Measurements from ENCODE around the gene MTG2.

MTG2 gene

GRCh38 chr20:62162765-62163484, 19.9 kb upstream of the MTG2 start:
- H3K4me3 ChIP-seq (ENCODE audit: low read length) = no peak overlapping the region
- DNase-seq (ENCODE audit: low read depth) = no peak
- TF ChIP-seq CTCF (IDR thresholded peaks at IDR 0.05; ENCODE audit: insufficient read depth, low read depth, low read length, missing control alignments) = no peak

- DNase-seq (ENCODE audit: low read depth) = no peak
- H3K4me3 ChIP-seq (ENCODE audit: low read length) = no peak overlapping the region
- no peak for TF ChIP-seq CTCF (IDR thresholded peaks at IDR 0.05; ENCODE audit: insufficient read depth, low read depth, low read length, missing control alignments)
Measured at GRCh38 chr20:62163485-62163865, 19.4 kb upstream of the MTG2 start.

- no peak for TF ChIP-seq CTCF (IDR thresholded peaks at IDR 0.05; ENCODE audit: insufficient read depth, low read depth, low read length, missing control alignments)
- no peak overlapping the region for H3K4me3 ChIP-seq (ENCODE audit: low read length)
- DNase-seq (ENCODE audit: low read depth) = no peak
Measured at GRCh38 chr20:62163986-62164762, 18.7 kb upstream of the MTG2 start.

DNA sequence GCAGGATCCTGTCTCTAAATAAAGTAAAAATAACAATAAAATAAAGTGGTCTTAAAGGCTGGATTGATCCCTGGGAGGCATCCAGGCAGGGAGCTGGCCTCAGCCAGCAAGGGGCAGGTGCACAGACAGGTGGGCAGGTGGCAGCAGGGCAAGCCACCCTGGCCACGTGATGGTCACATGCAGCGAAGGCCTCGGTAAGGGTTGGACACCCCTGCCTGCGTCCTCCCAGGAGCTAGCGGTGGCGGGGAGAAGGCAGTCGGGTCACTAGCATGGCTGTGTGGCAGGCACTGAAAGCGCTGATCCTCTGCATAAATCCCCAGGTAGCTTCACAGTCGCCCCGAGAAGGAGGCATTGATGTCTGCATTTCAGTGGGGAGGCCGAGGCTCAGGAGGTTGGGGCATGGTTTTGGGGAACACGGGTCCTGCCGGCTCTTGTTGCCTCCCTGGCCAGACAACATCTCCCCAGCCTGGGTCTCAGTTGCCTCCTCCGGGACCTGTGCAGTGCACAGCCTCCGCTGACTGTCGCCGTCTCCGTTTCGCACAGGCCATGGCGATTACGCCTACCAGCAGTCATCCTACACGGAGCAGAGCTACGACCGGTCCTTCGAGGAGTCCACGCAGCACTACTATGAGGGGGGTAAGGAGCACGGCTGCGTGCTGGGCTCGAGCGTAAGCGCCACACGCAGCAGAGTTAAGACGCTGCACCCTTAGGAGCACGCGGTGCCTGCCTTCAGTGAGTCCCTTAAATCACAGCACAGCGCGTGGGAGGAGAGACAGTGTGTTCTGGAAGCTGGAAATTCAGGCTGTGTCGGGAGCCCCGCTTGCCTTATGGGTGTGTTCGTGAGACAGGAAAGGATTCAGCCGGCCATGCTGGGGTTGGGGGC, 17.7 kb upstream of the MTG2 start:
- H3K4me3 ChIP-seq (ENCODE audit: low read length) = no peak overlapping the region
- TF ChIP-seq CTCF (IDR thresholded peaks at IDR 0.05; ENCODE audit: insufficient read depth, low read depth, low read length, missing control alignments) = no peak
- no peak for DNase-seq (ENCODE audit: low read depth)

GRCh38 chr20:62165762-62166399, 16.9 kb upstream of the MTG2 start:
- no peak for DNase-seq (ENCODE audit: low read depth)
- TF ChIP-seq CTCF (IDR thresholded peaks at IDR 0.05; ENCODE audit: insufficient read depth, low read depth, low read length, missing control alignments) = no peak
- H3K4me3 ChIP-seq (ENCODE audit: low read length) = no peak overlapping the region

DNA sequence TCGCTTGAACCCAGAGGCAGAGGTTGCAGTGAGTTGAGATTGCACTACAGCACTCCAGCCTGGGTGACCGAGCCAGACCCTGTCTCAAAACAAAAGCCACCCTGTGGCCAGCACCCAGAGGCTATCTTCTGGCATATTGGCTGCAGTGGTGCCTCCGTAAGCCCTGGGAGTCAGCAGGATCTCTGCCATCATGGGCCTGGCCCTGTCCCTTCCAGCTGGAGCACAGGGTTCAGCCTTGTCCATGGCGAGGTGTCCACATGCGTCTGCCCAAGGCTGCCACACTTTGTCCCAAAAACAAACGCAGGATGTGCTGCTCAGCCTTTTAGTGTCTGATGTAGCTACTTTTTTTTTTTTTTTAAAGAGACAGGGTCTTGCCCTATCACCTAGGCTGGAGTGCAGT, 15.4 kb upstream of the MTG2 start:
- no peak for DNase-seq (ENCODE audit: low read depth)
- H3K4me3 ChIP-seq (ENCODE audit: low read length) = no peak overlapping the region
- TF ChIP-seq CTCF (IDR thresholded peaks at IDR 0.05; ENCODE audit: insufficient read depth, low read depth, low read length, missing control alignments) = no peak

Data from epithelial cell of esophagus (primary cell).